ENCODE data around the gene ABCA7. TPM values are rescaled to one million over a fixed set of nuclear protein-coding genes. Genes with fewer than 3 reads are reported as not detected.

The ABCA7 gene
- total RNA-seq, 6 experiments from 2014 or later: 4.8 to 14.6 (median 9.1) TPM

DNA sequence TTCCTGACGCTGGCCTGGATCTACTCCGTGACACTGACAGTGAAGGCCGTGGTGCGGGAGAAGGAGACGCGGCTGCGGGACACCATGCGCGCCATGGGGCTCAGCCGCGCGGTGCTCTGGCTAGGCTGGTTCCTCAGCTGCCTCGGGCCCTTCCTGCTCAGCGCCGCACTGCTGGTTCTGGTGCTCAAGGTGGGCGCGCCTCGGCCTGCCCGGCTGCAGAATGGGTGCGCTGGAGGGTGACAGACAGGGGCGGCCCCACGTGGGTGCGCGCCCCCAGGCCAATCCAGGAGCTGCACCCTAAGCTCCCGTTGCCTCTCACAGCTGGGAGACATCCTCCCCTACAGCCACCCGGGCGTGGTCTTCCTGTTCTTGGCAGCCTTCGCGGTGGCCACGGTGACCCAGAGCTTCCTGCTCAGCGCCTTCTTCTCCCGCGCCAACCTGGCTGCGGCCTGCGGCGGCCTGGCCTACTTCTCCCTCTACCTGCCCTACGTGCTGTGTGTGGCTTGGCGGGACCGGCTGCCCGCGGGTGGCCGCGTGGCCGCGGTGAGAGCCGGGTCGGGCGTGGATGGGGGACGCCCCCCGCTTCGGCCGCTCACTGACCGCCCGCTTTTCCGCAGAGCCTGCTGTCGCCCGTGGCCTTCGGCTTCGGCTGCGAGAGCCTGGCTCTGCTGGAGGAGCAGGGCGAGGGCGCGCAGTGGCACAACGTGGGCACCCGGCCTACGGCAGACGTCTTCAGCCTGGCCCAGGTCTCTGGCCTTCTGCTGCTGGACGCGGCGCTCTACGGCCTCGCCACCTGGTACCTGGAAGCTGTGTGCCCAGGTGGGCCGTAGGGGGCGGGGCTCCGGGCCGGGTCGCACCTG lies 7.2 kb downstream of the ABCA7 start:
- no peaks in the 10 kb centered on the region for H3K27me3 ChIP-seq
- no peaks in the 10 kb centered on the region for H3K9me3 ChIP-seq
- H3K4me1 ChIP-seq: no peaks in the 10 kb centered on the region
- no peak overlapping the region for H3K4me3 ChIP-seq
- no peak for TF ChIP-seq POLR2A (IDR thresholded peaks at IDR 0.05)
- TF ChIP-seq, protein P1, sequence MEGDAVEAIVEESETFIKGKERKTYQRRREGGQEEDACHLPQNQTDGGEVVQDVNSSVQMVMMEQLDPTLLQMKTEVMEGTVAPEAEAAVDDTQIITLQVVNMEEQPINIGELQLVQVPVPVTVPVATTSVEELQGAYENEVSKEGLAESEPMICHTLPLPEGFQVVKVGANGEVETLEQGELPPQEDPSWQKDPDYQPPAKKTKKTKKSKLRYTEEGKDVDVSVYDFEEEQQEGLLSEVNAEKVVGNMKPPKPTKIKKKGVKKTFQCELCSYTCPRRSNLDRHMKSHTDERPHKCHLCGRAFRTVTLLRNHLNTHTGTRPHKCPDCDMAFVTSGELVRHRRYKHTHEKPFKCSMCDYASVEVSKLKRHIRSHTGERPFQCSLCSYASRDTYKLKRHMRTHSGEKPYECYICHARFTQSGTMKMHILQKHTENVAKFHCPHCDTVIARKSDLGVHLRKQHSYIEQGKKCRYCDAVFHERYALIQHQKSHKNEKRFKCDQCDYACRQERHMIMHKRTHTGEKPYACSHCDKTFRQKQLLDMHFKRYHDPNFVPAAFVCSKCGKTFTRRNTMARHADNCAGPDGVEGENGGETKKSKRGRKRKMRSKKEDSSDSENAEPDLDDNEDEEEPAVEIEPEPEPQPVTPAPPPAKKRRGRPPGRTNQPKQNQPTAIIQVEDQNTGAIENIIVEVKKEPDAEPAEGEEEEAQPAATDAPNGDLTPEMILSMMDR (IDR thresholded peaks at IDR 0.05): no peak
- peak in 1 of 4 donors; percentile 24 for ATAC-seq
- intact Hi-C loops (cut with DNase I): no loop called here
- DNase-seq: peak in 1 of 3 donors; percentile 24
- no peaks in the 10 kb centered on the region for H3K36me3 ChIP-seq
- 86% methylated on average over 4 of the region's 77 CpGs for WGBS (ENCODE audit: insufficient coverage, low coverage, low lambda C conversion rate, missing lambda C conversion rate)
- H3K27ac ChIP-seq: no peak overlapping the region

DNA sequence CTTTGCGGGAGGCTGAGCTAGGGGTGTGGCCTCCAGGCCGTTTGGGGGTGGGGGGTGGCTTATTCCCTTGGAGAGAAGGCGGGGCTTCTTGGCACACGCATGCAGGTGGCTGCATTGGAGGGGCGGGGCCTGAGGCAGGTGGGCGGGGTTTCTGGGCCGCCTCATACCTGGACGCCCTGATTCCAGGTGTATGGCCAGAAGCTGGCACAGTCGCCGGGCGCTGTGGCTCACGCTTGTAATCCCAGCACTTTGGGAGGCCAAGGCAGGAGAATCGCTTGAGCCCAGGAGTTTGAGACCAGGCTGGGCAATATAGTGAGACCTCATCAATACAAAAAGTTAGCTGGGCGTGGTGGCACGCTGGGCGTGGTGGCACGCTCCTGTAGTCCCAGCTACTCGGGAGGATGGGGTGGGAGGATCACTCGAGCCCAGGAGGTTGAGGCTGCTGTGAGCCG lies 7.8 kb downstream of the ABCA7 start:
- no peak for DNase-seq
- Histone ChIP-seq H3K4me3 (no peak overlapping the region), H3K9me3 (no peaks in the 10 kb centered on the region), H3K27me3 (no peaks in the 10 kb centered on the region), H3K36me3 (no peaks in the 10 kb centered on the region), H3K27ac (no peak overlapping the region), H3K4me1 (no peaks in the 10 kb centered on the region)
- intact Hi-C loops (cut with DNase I): no loop called here
- no peak for ATAC-seq
- TF ChIP-seq POLR2A (IDR thresholded peaks at IDR 0.05): no peak
- TF ChIP-seq, protein P1 (IDR thresholded peaks at IDR 0.05): no peak
- 94% methylated on average over 16 of the region's 20 CpGs for WGBS (ENCODE audit: insufficient coverage, low coverage, low lambda C conversion rate, missing lambda C conversion rate)

DNA sequence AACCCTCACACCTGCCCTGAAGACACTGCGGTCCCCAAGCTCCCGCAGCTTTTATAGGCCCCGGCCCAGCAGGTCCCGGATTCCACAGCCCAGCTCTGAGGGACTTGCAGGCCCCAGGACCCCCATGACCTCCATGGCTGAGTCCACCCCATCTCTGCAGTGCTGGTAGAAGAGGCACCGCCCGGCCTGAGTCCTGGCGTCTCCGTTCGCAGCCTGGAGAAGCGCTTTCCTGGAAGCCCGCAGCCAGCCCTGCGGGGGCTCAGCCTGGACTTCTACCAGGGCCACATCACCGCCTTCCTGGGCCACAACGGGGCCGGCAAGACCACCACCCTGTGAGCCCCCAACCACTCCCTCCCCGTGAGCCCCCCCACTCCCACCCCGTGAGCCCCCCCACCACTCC lies 9.2 kb downstream of the ABCA7 start:
- H3K36me3 ChIP-seq: no peaks in the 10 kb centered on the region
- DNase-seq: no peak
- H3K27ac ChIP-seq: no peak overlapping the region
- H3K4me3 ChIP-seq: no peak overlapping the region
- intact Hi-C loops (cut with DNase I): no loop called here
- no peak for ATAC-seq
- no peaks in the 10 kb centered on the region for H3K4me1 ChIP-seq
- H3K27me3 ChIP-seq: no peaks in the 10 kb centered on the region
- 87% methylated on average over 3 of the region's 17 CpGs for WGBS (ENCODE audit: insufficient coverage, low coverage, low lambda C conversion rate, missing lambda C conversion rate)
- TF ChIP-seq, protein P1 (IDR thresholded peaks at IDR 0.05): no peak
- no peak for TF ChIP-seq POLR2A (IDR thresholded peaks at IDR 0.05)
- H3K9me3 ChIP-seq: no peaks in the 10 kb centered on the region

DNA sequence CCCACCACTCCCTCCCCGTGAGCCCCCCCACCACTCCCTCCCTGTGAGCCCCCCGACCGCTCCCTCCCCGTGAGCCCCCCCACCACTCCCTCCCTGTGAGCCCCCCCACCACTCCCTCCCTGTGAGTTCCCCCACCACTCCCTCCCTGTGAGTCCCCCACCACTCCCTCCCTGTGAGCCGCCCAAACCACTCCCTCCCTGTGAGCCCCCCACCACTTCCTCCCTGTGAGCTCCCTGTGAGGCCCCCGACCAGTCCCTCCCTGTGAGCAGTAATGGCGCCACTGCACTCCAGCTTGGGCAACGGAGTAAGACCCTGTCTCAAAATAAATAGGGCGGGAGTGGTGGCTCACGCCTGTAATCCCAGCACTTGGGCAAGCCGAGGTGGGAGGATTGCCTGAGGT lies 9.9 kb downstream of the ABCA7 start:
- TF ChIP-seq POLR2A (IDR thresholded peaks at IDR 0.05): no peak
- TF ChIP-seq, protein P1 (IDR thresholded peaks at IDR 0.05): no peak
- intact Hi-C loops (cut with DNase I): no loop called here
- Histone ChIP-seq H3K36me3 (no peaks in the 10 kb centered on the region), H3K27me3 (no peaks in the 10 kb centered on the region), H3K9me3 (no peaks in the 10 kb centered on the region), H3K4me3 (no peak overlapping the region), H3K4me1 (no peaks in the 10 kb centered on the region), H3K27ac (no peak overlapping the region)
- ATAC-seq (no peak), DNase-seq (no peak)
- 66% methylated on average over 11 of the region's 11 CpGs for WGBS (ENCODE audit: insufficient coverage, low coverage, low lambda C conversion rate, missing lambda C conversion rate)

All from right lobe of liver (tissue), 6 donors.